Activated CD4-positive, alpha-beta memory T cell treated with anti-CD3 and anti-CD28 coated beads, Interleukin-2, amount 10 ng/mL, durations not matched to agents 7 days and 5 days (primary cell): ENCODE measurements around the gene VSTM2B. TPM values are rescaled to one million over a fixed set of nuclear protein-coding genes. Genes with fewer than 3 reads are reported as not detected.

Experiments used
- total RNA-seq, 2 experiments: library from RNA; stranded (reverse); gene quantifications; one replicate each; pipeline ENCODE4 v1.2.3, GENCODE V29; 2021

VSTM2B gene
- total RNA-seq, 2 experiments from 2014 or later: not detected

Other genes with a start within 250 kb of the VSTM2B start
- gene POP4, start 80.3 kb downstream of the VSTM2B start, total RNA-seq: 10 to 100 TPM; 86.8 to 94.4 TPM
- 10 to 100 TPM; 53.1 to 53.9 TPM for gene PLEKHF1, start 139.5 kb downstream of the VSTM2B start, total RNA-seq
- gene C19orf12, start 189.3 kb downstream of the VSTM2B start, total RNA-seq: 10 to 100 TPM; 39.2 to 40.7 TPM